ENCODE data around the gene ACER2.

Gene ACER2

GRCh38 chr9:19497276-19497675 lies 88.5 kb downstream of the ACER2 start:
- CTCF ChIA-PET, result interaction anchor here (1.5 kb wide), 1 partner anchor 32 kb away, joined by 3 read pairs; no protein-coding TSS in a partner anchor
- POLR2A ChIA-PET, result no interaction called here
- TF ChIP-seq CTCF (IDR thresholded peaks at IDR 0.05; ENCODE audit: control extremely low read depth, extremely low read depth, low read depth, missing control alignments), result no peak
- DNase-seq (ENCODE audit: extremely low spot score), result no peak

- no peak for TF ChIP-seq CTCF (IDR thresholded peaks at IDR 0.05; ENCODE audit: control extremely low read depth, extremely low read depth, low read depth, missing control alignments)
- CTCF ChIA-PET, result interaction anchor here (1.5 kb wide), 1 partner anchor 33 kb away, joined by 3 read pairs; no protein-coding TSS in a partner anchor
- POLR2A ChIA-PET, result no interaction called here
- DNase-seq (ENCODE audit: extremely low spot score), result no peak
Measured at GRCh38 chr9:19498015-19498414, 89.2 kb downstream of the ACER2 start.

All from GM10248 (cell line).